UCSD-AML1 (cell line): ENCODE measurements around the gene LTBP2.

ENCODE experiments used
- DNase-seq: peaks from one replicate; lab custom pipeline; 2025; ENCODE audit not compliant: unreplicated experiment; lab: John Stamatoyannopoulos, UW

Gene LTBP2

GRCh38 chr14:74509587-74510222 is 102.3 kb downstream of the LTBP2 start:
- DNase-seq: no peak

GRCh38 chr14:74508844-74509428 is 103.1 kb downstream of the LTBP2 start:
- no peak for DNase-seq

- no peak for DNase-seq
Measured at GRCh38 chr14:74508292-74508731, 103.7 kb downstream of the LTBP2 start.

DNA sequence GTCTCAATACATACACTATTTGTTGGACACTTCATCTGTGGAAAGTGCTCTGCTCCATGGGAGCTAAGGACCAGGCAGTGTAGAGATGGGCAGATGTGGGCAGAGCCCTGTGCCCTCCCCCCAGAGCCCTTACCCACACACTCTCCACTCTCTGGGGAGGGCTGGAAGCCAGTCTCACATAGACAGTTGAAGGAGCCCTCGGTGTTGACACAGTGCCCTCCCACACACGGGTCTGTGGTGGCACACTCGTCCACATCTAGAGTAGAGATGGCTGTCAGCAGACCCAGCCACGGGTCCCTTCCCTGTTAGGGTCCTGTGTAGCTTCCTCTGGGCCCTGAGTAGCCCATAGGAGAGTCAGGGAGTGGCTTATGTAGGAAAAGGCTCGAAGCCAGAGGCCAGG is 104.2 kb downstream of the LTBP2 start:
- DNase-seq: no peak

GRCh38 chr14:74507085-74507484 is 105.0 kb downstream of the LTBP2 start:
- DNase-seq: no peak

DNA sequence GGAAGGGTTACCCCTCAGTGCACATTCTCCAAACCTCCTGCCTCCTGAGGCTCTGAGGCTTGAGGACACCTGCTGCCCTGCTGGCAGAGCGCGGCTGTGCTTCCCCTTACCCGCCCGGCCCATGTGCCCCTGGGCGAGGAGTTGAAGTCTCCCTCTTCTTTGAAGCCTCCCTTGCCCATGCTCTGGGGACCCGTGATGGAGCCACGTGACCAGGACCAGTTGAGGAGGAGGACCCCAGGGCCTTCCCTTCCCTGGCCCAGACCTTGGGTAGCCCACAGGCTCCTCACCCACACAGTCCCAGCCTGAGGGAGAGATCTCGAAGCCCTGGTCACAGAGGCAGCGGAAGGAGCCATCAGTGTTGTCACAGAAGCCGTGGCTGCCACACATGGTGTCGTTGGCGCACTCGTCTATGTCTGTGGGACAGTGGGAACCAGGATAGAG is 105.6 kb downstream of the LTBP2 start:
- no peak for DNase-seq

DNA sequence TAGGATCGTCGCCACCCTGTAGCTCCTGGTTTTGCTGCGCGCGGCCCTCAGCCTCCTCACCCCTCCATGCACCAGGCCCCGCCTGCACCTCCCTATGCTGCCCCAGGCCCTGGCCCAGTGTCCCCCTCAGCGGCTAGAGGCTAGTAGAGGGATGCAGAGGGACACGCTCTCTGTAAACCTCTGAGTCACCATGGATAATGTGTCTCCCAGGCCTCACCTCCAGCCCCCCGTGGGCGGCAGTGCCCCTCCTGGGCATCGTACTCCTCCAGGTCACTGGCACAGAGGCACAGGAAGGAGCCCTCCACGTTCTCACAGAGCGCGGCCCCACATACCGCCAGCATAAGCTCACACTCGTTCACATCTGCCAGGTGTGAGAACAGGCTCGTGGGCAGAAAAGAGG is 106.2 kb downstream of the LTBP2 start:
- no peak for DNase-seq

GRCh38 chr14:74504874-74505720 is 106.9 kb downstream of the LTBP2 start:
- no peak for DNase-seq

DNA sequence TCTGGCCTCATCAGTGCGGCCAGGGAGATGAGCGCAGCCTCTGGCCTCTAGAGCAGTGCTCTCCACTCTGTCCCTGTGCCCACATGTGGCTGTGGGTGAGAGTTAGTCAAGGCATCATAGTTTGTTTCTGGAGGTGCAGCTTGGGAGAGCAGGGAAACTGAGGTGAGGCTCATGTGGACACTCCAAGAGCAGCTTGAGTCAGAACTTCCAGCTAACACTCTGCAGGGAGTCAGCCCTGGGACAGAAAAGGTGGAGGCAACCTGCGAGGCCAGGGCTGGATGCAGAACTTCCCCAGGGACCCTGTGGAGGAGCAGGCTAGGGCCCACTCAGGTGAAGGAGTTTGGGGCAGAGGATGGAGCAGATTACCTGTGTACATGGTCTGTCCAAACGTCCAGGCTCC is 107.6 kb downstream of the LTBP2 start:
- DNase-seq: no peak

DNA sequence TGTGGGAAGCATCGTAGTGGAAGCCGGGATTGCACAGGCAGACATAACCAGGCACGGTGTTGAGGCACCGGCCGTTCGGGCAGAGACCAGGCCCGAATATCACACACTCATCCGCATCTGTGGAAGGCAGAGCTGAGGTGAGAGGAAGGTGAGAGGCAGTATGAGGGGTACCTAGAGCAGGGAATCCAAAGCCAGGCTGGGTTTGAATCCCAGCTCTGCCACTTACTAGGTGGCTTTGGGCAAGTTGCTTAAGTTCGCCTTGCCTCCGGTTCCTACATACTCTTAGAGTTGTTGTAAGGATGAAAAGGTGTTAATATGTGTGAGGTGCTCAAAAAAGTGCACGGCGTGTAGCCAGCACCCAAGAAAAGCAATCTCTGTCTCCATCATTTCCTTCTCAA is 108.1 kb downstream of the LTBP2 start:
- no peak for DNase-seq

DNA sequence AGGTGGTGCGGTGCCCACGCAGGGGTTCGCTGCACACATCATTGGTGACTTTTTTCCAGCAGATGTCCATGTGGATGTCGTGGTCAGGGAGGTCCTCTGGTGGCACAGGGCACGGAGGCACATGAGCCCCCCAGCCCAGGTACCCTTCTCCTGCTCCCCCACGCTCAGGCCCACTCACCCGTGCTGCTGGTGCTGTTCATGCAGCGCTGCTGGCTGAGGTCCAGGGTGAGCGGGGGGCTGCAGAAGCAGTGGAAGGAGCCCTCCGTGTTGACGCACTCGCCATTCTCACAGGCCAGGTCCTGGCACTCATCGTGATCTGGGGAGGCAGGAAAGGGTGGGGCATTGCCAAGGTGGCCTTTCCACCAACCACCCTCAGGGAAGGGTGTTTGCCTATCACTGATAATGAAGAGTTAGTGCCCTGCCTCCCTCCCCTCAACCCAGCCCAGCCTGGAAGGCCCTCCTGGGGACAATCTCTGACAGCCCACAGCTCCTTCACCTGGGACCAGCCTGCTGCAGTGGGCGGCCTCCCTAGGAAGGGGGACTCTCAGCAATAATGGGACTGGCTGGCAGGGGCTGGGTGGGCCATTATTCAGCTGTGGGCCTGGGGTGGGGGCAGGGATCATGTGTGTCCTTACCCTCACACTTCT is 108.6 kb downstream of the LTBP2 start:
- no peak for DNase-seq

DNA sequence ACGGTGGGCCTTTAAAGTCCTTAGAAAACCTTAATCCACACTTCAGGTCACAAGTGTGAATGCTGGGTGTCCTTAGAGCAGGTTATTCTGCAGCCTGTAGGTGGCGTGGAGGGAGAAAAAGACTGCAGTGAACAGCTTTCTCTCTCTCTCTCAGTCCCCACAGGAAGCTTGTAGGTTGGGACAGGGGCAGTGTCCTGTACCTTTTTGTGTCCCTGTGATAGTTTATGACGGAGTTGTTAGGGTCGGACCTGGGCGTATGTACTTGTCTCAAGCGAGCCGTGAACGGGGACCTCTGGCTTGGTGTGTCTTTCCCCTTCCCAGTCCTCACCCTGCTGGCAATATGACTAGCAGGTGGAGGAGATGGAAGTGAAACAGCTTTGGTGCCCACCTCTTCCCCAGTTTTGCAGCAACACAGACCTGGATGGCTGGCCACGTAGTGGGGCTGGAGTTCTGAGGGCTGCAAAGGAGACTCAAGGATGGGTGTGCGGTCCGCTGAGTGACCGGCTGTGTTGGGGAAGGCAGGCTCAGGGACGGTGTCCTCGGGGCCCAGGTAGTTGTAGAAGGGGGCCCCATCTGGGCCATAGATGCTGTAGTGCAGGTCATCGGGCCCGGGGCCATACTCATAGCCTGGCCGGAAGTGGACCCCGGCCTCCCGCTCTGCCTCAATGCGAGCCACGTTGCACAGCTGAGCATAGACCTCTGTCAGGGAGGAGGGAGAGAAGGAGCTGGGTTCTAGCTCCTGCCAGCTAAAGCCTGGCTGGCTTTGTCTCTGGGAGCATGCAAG is 109.6 kb downstream of the LTBP2 start:
- DNase-seq: peak; percentile 36

DNA sequence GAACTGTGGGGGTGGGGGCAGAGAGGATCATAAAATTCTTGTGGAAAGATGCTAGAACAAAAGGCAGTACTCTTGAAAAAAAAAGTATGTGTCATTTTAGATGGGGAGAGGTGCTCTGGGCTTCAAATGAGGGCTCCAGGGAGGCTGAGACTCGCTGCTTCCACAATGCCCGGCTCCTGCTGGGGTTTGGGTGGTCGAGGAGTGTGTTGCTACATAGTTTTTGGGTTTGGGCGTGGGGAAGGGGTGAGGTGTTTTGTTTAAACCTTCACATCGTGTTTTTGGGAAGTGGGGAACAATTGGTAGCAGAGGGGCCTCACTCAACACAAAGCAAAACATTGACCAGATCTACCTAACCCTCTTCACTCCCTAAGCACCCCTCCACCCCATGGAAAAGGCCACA is 110.3 kb downstream of the LTBP2 start:
- no peak for DNase-seq

GRCh38 chr14:74501135-74501614 is 110.9 kb downstream of the LTBP2 start:
- DNase-seq: peak; percentile 43

GRCh38 chr14:74500417-74501134 is 111.5 kb downstream of the LTBP2 start:
- DNase-seq: no peak

- DNase-seq: no peak
Measured at GRCh38 chr14:74495356-74495755, 116.7 kb downstream of the LTBP2 start.

DNA sequence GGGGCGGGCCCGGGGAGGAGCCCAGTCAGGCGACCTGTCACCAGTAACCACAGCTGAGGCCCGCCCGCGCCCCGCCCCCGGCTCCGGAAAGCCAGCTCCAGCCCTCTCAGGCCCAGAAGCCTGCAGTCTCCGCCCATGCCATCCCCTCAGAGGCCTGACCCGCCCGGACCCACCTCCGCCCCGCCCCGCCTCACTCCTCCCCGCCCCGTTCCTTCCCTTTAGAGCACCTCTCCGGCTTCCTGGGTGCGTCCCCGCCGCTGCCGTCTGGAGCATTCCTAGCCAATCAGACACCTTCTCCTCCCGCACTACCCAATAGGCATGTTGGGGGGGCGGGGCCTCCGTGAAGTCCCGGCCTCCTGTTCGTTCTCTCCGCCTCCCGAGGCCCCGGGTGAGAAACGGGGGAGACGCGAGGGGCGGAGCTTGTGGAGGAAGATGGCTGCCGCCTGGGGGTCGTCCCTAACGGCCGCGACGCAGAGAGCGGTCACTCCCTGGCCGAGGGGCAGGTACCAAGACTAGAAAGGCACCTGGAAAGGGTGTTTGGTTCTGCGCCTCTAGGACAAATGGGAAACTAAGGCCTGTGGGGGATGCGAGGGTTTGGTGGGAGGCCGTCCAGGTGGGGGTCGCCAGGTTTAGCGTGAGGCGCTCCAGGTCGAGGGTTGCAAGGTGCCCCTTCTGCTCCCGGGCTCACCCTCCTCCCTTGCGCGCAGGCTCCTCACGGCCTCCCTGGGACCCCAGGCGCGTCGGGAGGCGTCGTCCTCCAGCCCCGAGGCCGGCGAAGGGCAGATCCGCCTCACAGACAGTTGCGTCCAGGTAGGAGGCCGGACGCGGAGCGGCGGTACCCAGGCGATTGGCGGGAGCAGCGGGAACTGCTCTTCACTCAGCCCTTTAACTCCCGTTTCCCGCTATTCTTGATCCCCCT is 118.4 kb downstream of the LTBP2 start, which contains the start of gene ISCA2:
Gene ISCA2, plus strand, starts transcription at position 423 of the 919 bp plus-strand sequence. Its CDS starts 10 bp downstream, at position 433.
- DNase-seq: peak; percentile 100

- no peak for DNase-seq
Measured at GRCh38 chr14:74492776-74493342, 119.2 kb downstream of the LTBP2 start, which contains the start of gene NPC2. TSS of gene NPC2 (minus strand) at chr14:74493305. CDS start at chr14:74493274, 31 bp downstream.
